ENCODE measurements around the gene ARSI. TPM values are rescaled to one million over a fixed set of nuclear protein-coding genes. Genes with fewer than 3 reads are reported as not detected.

The ARSI gene
- total and polyA plus RNA-seq, 2 of the 13 experiments (the other 11 are each of a cell fraction or from before 2014, with no cell fraction given), result 4.2 to 33.9 TPM

DNA sequence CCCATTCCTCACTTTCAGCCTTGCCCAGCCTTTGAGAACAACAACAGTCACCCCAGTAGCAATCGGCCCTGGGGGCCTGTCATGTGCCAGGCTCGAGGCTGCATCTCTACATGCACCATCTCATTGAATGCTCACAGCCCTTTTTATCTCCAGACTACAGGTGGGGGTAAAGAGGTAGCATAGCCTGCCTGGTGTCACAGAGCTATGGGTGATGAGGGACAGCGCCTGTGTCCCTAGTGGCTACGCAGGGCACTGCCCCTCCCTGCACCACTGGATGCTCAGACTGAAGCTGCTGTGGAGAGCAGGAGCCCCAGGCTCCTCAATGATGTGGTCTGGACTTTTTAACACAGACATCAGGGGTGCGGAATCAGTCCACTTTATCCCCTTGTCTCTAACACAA is 15.9 kb downstream of the ARSI start (continued):
- TF ChIP-seq, protein P1, sequence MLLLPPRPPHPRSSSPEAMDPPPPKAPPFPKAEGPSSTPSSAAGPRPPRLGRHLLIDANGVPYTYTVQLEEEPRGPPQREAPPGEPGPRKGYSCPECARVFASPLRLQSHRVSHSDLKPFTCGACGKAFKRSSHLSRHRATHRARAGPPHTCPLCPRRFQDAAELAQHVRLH (CRISPR knock-in tag; IDR thresholded peaks at IDR 0.05; ENCODE audit: borderline replicate concordance, low read depth), result no peak
- TF ChIP-seq MBNL3 (CRISPR knock-in tag; conservative IDR thresholded peaks at IDR 0.05), result no peak
- TF ChIP-seq, protein P2, sequence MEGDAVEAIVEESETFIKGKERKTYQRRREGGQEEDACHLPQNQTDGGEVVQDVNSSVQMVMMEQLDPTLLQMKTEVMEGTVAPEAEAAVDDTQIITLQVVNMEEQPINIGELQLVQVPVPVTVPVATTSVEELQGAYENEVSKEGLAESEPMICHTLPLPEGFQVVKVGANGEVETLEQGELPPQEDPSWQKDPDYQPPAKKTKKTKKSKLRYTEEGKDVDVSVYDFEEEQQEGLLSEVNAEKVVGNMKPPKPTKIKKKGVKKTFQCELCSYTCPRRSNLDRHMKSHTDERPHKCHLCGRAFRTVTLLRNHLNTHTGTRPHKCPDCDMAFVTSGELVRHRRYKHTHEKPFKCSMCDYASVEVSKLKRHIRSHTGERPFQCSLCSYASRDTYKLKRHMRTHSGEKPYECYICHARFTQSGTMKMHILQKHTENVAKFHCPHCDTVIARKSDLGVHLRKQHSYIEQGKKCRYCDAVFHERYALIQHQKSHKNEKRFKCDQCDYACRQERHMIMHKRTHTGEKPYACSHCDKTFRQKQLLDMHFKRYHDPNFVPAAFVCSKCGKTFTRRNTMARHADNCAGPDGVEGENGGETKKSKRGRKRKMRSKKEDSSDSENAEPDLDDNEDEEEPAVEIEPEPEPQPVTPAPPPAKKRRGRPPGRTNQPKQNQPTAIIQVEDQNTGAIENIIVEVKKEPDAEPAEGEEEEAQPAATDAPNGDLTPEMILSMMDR (CRISPR knock-in tag; IDR thresholded peaks at IDR 0.05), result peak; percentile 72
- TF ChIP-seq THYN1 (CRISPR knock-in tag; IDR thresholded peaks at IDR 0.05; ENCODE audit: borderline replicate concordance, low read depth), result no peak
- no peak for TF ChIP-seq SNAI1 (CRISPR knock-in tag; IDR thresholded peaks at IDR 0.05; ENCODE audit: borderline replicate concordance)
- no peak for TF ChIP-seq NKX3-1 (CRISPR knock-in tag; IDR thresholded peaks at IDR 0.05)
- no peak for TF ChIP-seq PCBP1 (IDR thresholded peaks at IDR 0.05; ENCODE audit: borderline replicate concordance, low read depth, low read length)
- TF ChIP-seq PHB2 (IDR thresholded peaks at IDR 0.05; ENCODE audit: partially characterized antibody), result no peak
- no peak for TF ChIP-seq IRF2 (CRISPR knock-in tag; IDR thresholded peaks at IDR 0.05)
- TF ChIP-seq CBX5 (CRISPR knock-in tag; IDR thresholded peaks at IDR 0.05; ENCODE audit: borderline replicate concordance), result peak; percentile 34; the same call in 1 of the 2 replicates
- no peak for TF ChIP-seq FOXO1 (CRISPR knock-in tag; IDR thresholded peaks at IDR 0.05)
- TF ChIP-seq, protein P3, sequence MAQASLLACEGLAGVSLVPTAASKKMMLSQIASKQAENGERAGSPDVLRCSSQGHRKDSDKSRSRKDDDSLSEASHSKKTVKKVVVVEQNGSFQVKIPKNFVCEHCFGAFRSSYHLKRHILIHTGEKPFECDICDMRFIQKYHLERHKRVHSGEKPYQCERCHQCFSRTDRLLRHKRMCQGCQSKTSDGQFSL (CRISPR knock-in tag; IDR thresholded peaks at IDR 0.05), result 0 out of 2 replicates have a peak, but pooled peaks have one; percentile 31
- TF ChIP-seq SIN3A (IDR thresholded peaks at IDR 0.05; ENCODE audit: borderline replicate concordance, low read depth, low read length), result no peak
- peak; percentile 79 for TF ChIP-seq SMC3 (IDR thresholded peaks at IDR 0.05; ENCODE audit: low read length)
- no peak for TF ChIP-seq ZNF549 (CRISPR knock-in tag; IDR thresholded peaks at IDR 0.05)
- no peak for TF ChIP-seq BHLHE40 (IDR thresholded peaks at IDR 0.05; ENCODE audit: low read length)
- TF ChIP-seq, protein P4, sequence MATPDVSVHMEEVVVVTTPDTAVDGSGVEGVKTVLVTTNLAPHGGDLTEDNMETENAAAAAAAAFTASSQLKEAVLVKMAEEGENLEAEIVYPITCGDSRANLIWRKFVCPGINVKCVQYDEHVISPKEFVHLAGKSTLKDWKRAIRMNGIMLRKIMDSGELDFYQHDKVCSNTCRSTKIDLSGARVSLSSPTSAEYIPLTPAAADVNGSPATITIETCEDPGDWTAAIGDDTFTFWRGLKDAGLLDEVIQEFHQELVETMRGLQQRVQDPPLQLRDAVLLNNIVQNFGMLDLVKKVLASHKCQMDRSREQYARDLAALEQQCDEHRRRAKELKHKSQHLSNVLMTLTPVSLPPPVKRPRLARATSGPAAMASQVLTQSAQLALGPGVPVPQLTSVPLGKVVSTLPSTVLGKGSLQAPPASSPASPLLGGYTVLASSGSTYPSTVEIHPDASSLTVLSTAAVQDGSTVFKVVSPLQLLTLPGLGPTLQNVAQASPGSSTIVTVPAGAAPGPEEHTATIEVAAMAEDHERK (CRISPR knock-in tag; IDR thresholded peaks at IDR 0.05; ENCODE audit: low read depth), result no peak
- TF ChIP-seq ZNF451 (CRISPR knock-in tag; IDR thresholded peaks at IDR 0.05), result no peak
- TF ChIP-seq TEAD3 (CRISPR knock-in tag; optimal IDR thresholded peaks at IDR 0.05; ENCODE audit: borderline replicate concordance), result peak; percentile 35
- TF ChIP-seq, protein P5, sequence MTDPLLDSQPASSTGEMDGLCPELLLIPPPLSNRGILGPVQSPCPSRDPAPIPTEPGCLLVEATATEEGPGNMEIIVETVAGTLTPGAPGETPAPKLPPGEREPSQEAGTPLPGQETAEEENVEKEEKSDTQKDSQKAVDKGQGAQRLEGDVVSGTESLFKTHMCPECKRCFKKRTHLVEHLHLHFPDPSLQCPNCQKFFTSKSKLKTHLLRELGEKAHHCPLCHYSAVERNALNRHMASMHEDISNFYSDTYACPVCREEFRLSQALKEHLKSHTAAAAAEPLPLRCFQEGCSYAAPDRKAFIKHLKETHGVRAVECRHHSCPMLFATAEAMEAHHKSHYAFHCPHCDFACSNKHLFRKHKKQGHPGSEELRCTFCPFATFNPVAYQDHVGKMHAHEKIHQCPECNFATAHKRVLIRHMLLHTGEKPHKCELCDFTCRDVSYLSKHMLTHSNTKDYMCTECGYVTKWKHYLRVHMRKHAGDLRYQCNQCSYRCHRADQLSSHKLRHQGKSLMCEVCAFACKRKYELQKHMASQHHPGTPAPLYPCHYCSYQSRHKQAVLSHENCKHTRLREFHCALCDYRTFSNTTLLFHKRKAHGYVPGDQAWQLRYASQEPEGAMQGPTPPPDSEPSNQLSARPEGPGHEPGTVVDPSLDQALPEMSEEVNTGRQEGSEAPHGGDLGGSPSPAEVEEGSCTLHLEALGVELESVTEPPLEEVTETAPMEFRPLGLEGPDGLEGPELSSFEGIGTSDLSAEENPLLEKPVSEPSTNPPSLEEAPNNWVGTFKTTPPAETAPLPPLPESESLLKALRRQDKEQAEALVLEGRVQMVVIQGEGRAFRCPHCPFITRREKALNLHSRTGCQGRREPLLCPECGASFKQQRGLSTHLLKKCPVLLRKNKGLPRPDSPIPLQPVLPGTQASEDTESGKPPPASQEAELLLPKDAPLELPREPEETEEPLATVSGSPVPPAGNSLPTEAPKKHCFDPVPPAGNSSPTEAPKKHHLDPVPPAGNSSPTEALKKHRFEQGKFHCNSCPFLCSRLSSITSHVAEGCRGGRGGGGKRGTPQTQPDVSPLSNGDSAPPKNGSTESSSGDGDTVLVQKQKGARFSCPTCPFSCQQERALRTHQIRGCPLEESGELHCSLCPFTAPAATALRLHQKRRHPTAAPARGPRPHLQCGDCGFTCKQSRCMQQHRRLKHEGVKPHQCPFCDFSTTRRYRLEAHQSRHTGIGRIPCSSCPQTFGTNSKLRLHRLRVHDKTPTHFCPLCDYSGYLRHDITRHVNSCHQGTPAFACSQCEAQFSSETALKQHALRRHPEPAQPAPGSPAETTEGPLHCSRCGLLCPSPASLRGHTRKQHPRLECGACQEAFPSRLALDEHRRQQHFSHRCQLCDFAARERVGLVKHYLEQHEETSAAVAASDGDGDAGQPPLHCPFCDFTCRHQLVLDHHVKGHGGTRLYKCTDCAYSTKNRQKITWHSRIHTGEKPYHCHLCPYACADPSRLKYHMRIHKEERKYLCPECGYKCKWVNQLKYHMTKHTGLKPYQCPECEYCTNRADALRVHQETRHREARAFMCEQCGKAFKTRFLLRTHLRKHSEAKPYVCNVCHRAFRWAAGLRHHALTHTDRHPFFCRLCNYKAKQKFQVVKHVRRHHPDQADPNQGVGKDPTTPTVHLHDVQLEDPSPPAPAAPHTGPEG (CRISPR knock-in tag; IDR thresholded peaks at IDR 0.05), result no peak
